GM10266 (cell line): ENCODE results near the gene KRTAP12-4.
"Not testable (repeated sequence)": the region's sequence is repeated elsewhere in the genome, so short reads cannot be mapped to it uniquely, and the experiment has no call there.

Source experiments
- DNase-seq: peaks from one replicate; pipeline ENCODE4 v3.0.0; 2012; ENCODE audit errors: extremely low spot score
- TF ChIP-seq, protein P1 (sequence below): IDR thresholded peaks from 2 replicates; pipeline ENCODE4 v1.5.1; 2012; ENCODE audit warnings: mild to moderate bottlenecking, low read depth; ENCODE audit not compliant: control insufficient read depth, insufficient read depth; ENCODE audit errors: missing control alignments

The KRTAP12-4 gene

DNA sequence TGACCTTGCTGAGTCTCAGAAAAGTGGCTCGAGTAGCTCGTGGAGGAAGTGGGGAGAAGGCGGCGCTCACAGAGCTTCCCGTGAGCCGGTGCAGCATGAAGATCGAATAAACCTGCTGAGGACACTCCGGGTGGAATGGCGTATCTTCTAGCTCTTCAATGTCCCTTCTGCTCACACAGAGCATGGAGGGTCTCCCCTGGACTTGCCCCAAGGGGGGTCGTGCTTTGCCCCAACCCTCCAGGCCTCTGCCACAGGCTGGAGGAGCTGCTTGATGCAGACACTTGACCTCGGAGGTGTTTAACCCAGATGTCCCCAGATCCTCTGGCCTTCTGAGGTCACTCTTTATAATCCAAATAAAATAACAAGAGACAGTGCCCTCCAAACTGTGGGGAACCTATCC, 40.3 kb upstream of the KRTAP12-4 start:
- DNase-seq, result no peak

DNA sequence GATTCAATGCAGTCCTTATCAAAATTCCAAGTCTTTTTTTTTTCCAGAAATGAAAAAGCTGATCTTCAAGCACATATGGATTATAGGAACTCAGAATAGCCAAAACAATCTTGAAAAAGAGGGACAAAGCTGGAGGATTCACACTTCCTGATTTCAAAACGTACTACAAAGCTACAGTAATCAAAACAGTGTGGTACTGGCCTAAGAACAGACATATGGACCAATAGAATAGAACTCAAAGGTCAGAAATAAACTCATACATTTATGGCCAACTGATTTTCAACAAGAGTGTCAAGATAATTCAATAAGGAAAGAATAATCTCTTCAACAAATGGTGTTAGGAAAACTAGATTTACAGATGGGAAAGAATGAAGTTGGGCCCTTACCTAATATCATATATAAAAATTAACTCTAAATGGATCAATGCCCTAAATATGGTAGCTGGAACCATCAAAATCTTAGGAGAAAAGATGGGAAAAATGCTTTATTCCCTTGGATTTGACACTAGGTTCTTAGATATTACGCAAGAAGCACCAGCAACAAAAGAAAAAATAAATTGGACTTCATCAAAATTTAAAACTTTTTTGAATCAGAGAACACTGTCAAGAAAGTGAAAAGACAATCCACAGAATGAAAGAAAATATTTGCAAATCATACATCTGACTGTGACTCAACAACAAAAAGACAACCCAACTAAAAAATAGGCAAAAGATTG, 38.5 kb upstream of the KRTAP12-4 start:
- no peak for DNase-seq
- TF ChIP-seq, protein P1, sequence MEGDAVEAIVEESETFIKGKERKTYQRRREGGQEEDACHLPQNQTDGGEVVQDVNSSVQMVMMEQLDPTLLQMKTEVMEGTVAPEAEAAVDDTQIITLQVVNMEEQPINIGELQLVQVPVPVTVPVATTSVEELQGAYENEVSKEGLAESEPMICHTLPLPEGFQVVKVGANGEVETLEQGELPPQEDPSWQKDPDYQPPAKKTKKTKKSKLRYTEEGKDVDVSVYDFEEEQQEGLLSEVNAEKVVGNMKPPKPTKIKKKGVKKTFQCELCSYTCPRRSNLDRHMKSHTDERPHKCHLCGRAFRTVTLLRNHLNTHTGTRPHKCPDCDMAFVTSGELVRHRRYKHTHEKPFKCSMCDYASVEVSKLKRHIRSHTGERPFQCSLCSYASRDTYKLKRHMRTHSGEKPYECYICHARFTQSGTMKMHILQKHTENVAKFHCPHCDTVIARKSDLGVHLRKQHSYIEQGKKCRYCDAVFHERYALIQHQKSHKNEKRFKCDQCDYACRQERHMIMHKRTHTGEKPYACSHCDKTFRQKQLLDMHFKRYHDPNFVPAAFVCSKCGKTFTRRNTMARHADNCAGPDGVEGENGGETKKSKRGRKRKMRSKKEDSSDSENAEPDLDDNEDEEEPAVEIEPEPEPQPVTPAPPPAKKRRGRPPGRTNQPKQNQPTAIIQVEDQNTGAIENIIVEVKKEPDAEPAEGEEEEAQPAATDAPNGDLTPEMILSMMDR, result no peak

More for the DNA sequence above, 40.3 kb upstream of the KRTAP12-4 start:
- TF ChIP-seq, protein P1, result no peak

DNA sequence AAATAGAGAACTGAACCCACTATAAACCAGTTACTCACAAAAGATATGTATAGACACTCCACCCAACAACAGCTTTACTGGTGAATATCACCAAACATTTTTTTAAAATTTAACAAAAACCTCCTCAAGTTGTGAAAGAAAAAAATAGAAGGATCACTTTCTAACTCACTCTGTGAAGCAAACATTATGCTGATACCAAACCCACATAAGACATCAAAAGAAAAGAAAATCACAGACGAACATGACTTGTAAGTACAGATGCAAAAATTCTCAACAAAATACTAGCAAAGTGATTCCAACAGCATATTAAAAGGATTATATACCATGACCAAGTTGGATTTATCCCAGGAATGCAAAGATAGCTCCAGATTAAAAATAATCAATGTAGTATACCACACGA, 37.2 kb upstream of the KRTAP12-4 start:
- no peak for DNase-seq
- TF ChIP-seq, protein P1, result no peak

DNA sequence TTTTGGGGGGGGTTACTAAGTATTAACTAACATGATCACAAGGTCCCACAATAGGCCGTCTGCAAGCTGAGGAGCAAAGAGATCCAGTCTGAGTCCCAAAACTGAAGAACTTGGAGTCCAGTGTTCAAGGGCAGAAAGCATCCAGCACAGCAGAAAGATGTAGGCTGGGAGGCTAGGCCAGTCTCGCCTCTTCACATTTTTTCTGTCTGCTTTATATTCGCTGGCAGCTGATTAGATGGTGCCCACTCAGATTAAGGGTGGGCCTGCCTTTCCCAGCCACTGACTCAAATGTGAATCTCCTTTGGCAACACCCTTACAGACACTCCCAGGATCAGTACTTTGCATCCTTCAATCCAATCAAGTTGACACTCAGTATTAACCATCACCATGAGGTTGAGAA, 35.3 kb upstream of the KRTAP12-4 start:
- DNase-seq, result not testable (repeated sequence)

DNA sequence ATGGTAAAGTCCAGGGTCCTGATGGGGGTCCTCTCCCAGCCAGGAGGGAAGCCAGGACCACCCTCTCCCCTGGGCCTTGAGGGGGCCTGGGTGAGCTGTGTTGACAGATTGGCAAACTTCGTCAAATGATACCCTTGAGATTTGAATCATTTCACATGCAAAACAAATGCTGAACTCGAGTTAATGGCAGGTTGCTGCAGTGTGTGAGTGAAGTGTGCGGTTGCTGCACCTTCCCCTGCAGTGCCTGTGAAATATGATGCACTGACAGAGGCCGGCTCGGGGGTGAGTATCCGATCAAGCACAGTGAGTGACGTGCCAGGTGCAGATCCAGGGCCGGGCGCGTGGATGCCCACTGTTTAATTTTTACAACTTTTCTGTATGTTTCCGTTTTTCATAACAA, 33.2 kb upstream of the KRTAP12-4 start:
- no peak for DNase-seq
- TF ChIP-seq, protein P1, result no peak

DNA sequence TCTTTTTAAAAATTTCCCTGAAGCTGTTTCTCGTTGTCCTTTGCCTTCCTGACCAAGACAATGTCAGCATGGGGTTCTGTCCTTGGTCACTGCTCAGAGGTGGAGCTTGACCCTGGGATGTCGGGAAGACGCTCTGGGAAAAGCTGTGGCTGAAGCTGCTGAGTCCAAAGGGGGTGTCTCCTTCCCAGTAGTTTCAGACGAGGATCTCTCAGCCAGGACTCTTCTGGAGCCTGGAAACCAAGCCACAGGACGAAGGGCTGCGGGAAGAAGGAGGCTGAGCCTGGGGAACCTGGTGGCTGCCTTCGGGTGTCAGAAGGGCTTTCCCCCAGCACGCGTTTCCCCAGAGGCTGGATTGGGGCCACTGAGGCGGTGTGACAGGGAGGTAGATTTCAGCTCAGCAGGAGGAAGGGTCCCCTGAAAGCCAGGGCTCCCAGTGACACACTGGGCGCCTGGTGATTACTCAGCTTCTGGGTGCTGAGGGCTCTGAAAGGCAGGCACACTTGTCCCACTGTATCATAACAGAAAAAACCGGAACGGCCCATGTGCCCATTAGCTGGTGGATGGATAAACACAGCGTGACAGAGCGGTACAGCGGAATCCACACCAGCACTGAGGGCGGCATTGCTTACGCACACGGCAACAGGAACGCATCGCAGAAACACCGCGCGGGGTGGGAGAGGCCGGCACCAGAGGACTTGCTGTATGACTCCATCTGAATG, 32.5 kb upstream of the KRTAP12-4 start:
- DNase-seq, result no peak
- TF ChIP-seq, protein P1, result no peak

DNA sequence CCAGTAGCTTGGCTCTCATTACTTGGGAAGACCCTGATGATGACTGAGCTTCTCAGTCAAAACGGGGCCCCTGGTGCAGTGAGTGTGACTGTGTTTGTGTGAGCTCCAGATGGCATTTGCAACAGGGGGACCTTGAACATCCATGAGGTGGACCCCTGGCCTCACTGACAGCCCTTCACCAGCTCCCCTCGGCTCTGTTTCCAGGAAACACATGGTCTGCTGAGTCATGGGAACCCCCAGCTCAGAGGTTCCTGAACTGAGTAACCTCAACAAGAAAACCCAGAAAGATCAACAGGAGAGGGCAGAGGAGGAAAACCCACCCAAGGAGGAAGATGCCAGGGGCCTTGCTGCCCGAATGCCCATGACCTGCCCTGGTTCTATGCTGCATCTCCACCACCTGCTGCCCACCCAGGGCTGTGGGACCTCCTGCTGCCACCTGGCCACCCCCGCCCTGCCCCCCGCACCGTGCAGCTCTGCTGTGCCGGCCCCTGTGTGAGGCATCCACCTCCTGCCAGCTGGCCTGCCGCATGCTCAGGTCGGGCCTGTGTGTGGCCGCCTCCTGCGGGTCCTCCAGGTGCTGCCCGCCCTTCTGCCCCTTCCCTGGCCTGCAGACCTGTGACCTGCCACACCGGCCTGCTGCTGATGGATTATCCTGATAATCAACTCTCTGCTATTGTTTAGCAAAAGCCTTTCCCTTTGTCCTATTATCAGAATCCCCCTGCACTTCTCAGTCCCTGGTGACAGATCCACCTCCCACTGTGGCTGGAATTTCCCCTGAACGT, 31.7 kb upstream of the KRTAP12-4 start:
- TF ChIP-seq, protein P1, result no peak
- no peak for DNase-seq

DNA sequence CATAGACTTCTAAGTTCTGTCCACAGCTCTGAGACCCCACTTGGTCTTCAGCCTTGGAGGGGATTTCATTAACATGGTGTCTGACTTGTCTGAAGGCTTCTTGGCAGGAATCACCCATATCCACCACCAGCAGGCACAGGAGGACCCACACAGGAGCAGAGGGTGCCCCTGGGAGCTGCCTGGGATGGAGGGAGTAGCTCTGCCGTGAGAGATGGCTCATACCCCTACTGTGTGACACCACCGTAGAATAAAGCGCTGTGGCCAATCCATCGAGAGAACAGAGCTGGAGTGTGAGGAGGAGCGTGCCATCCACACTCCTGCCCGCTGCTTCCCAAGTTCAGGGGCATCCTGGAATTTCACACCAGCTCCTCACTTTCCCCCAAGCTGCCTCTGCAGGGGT, 30.6 kb upstream of the KRTAP12-4 start:
- not testable (repeated sequence) for DNase-seq
